ENCODE measurements around the gene GET4. TPM values are rescaled to one million over a fixed set of nuclear protein-coding genes. Genes with fewer than 3 reads are reported as not detected.
A peak's percentile ranks its signal among the peaks of the same experiment; 100 is the strongest.

GET4 gene
- total and polyA plus RNA-seq, 2 of the 4 experiments (the other 2 are of a cell fraction) = 11.3 to 30.9 TPM

DNA sequence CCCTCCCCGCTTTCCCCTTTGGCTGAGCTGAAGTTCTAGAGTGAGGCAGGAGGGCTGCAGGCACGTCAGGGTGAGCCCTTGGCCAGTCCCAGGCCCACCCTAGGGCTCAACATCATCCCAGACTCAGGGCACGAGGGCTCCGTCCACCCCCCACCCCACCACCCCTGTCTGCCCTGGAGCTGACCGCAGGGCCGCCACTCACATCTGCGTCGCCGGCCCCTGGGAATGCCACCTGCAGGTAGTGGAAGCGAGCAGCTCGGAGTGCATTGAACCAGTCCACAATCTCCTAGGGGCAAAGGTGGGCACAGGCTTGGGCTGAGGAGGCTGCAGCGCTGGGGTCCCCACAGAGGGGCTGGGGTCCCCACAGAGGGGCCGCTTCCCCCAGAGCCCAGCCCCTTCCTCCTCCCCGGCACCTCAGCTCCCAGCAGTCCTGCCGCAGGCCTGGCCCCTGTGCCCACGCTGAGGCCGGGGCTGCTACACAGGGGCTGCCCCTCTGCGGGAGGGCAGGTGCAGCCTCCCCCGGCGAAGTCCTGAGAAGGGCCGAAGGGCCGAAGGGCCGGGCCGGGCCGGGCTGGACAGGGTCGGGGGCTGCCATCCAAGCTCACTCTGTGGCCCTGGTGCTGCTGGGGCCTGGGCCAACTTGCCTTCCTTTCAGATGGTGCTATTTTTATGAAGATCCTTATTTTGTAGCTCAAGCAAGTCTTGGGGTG is 24.1 kb downstream of the GET4 start:
- H2BK5ac ChIP-seq (ENCODE audit: low read depth, low read length, poor library complexity, severe bottlenecking) = no peak overlapping the region
- peak overlapping the region; percentile 78 for H2AK9ac ChIP-seq (replicated peaks; ENCODE audit: low read depth, low read length, poor library complexity)
- dilution Hi-C loops (cut with HindIII; ENCODE audit: low sequenced_read_pairs, unreplicated experiment) (no loop called here), in situ Hi-C loops (cut with MboI; ENCODE audit: low sequenced_read_pairs) (no loop called here), intact Hi-C loops (cut with micrococcal nuclease) (loop anchor here (10.0 kb wide), 1 partner anchor 144 kb away; the partner anchor contains the start of gene GPR146)
- no peaks in the 10 kb centered on the region for H3K27me3 ChIP-seq (ENCODE audit: control insufficient read depth, insufficient read depth, low read length)
- no peak for ATAC-seq (ENCODE audit: low read depth)
- no TSS peak for BruUV-seq (replicated peaks)
- ChIA-PET POLR2A (ENCODE audit: unreplicated experiment) (no interaction called here), CTCF (no interaction called here)
- H2AK5ac ChIP-seq (ENCODE audit: low read depth, low read length) = 0 out of 2 replicates have a peak overlapping the region, but pooled peaks have one; percentile 3
- no peak overlapping the region; the same call in 1 of the 2 replicates for H4K5ac ChIP-seq (ENCODE audit: low read depth, low read length)
- no peaks in the 10 kb centered on the region for H4K20me1 ChIP-seq (ENCODE audit: insufficient read depth, low read length)
- H3K9me1 ChIP-seq (ENCODE audit: insufficient read depth, low read length) = no peaks in the 10 kb centered on the region
- no peak overlapping the region for H4K91ac ChIP-seq (ENCODE audit: insufficient read depth, low read depth, low read length)
- H3K56ac ChIP-seq (ENCODE audit: extremely low read depth, insufficient read depth, low read length) = no peak overlapping the region
- no peak overlapping the region for H3K4me3 ChIP-seq (ENCODE audit: insufficient read depth, low read depth, low read length)
- no peak overlapping the region for H2BK20ac ChIP-seq (ENCODE audit: low read depth, low read length)
- no peak for DNase-seq
- no peak overlapping the region for H2BK15ac ChIP-seq (ENCODE audit: low read depth, low read length)
- TF ChIP-seq SMC3 (IDR thresholded peaks at IDR 0.05; ENCODE audit: low read depth, low read length) (no peak), MAFK (IDR thresholded peaks at IDR 0.05; ENCODE audit: low read depth, low read length) (no peak), MXI1 (IDR thresholded peaks at IDR 0.05; ENCODE audit: borderline replicate concordance, low read depth, low read length) (no peak), MAZ (IDR thresholded peaks at IDR 0.05; ENCODE audit: borderline replicate concordance, low read depth, low read length) (no peak), RAD21 (IDR thresholded peaks at IDR 0.05; ENCODE audit: low read length) (no peak), BHLHE40 (IDR thresholded peaks at IDR 0.05; ENCODE audit: low read depth, low read length) (no peak), FOS (IDR thresholded peaks at IDR 0.05; ENCODE audit: low read depth, low read length) (no peak), CHD1 (IDR thresholded peaks at IDR 0.05; ENCODE audit: low read depth, low read length) (no peak)
- H3K18ac ChIP-seq (ENCODE audit: low read depth, low read length) = no peak overlapping the region
- H3K27ac ChIP-seq (ENCODE audit: insufficient read depth, low read length) = no peak overlapping the region
- H2BK120ac ChIP-seq (ENCODE audit: low read depth, low read length) = no peak overlapping the region
- H3K79me1 ChIP-seq (ENCODE audit: low read depth in 1 of 2, low read length in 2 of 2) = no peaks in the 10 kb centered on the region
- H3K9ac ChIP-seq (ENCODE audit: low read depth, low read length) = no peak overlapping the region
- no peak overlapping the region for H3K4me2 ChIP-seq (ENCODE audit: low read depth, low read length)
- no peak overlapping the region for H3K14ac ChIP-seq (replicated peaks; ENCODE audit: low read depth, low read length)
- peaks cover 9% of the 10 kb centered on the region for H3K4me1 ChIP-seq (ENCODE audit: control insufficient read depth, insufficient read depth, low read length)
- peak overlapping the region in 1 of 2 experiments; percentile 36; a peak in 1 of 4 replicates for H4K8ac ChIP-seq (ENCODE audit: low read depth in 2 of 2, low read length in 2 of 2)
- no peak overlapping the region for H3K23ac ChIP-seq (ENCODE audit: low read depth, low read length)
- no peak overlapping the region for H2AFZ ChIP-seq (replicated peaks; ENCODE audit: low read length, poor library complexity)
- H3K36me3 ChIP-seq (ENCODE audit: control insufficient read depth, insufficient read depth, low read length) = peaks cover 11% of the 10 kb centered on the region; the same call in 1 of the 2 replicates
- H3K9me3 ChIP-seq (ENCODE audit: control insufficient read depth, insufficient read depth, low read length) = no peaks in the 10 kb centered on the region
- WGBS, 2 experiments (ENCODE audit: extremely low coverage in 2 of 2, insufficient read length in 1 of 2) = 83% methylated on average over 11 of the region's 26 CpGs; no CpG with 5 or more reads in 1 of the 2 experiments
- H3K4ac ChIP-seq (ENCODE audit: low read depth, low read length) = no peak overlapping the region

All from IMR-90 (cell line).